GM12874 (cell line): ENCODE data around the gene PRPF8.

Experiments used
- TF ChIP-seq, protein P1 (sequence below): IDR thresholded peaks from 2 replicates; pipeline ENCODE4 v1.5.1; 2011; ENCODE audit warnings: low read depth, mild to moderate bottlenecking, control low read depth, low read length, moderate library complexity; ENCODE audit not compliant: insufficient read depth

The PRPF8 gene

GRCh38 chr17:1627182-1627981 is 57.3 kb downstream of the PRPF8 start:
- TF ChIP-seq, protein P1, sequence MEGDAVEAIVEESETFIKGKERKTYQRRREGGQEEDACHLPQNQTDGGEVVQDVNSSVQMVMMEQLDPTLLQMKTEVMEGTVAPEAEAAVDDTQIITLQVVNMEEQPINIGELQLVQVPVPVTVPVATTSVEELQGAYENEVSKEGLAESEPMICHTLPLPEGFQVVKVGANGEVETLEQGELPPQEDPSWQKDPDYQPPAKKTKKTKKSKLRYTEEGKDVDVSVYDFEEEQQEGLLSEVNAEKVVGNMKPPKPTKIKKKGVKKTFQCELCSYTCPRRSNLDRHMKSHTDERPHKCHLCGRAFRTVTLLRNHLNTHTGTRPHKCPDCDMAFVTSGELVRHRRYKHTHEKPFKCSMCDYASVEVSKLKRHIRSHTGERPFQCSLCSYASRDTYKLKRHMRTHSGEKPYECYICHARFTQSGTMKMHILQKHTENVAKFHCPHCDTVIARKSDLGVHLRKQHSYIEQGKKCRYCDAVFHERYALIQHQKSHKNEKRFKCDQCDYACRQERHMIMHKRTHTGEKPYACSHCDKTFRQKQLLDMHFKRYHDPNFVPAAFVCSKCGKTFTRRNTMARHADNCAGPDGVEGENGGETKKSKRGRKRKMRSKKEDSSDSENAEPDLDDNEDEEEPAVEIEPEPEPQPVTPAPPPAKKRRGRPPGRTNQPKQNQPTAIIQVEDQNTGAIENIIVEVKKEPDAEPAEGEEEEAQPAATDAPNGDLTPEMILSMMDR: no peak

- TF ChIP-seq, protein P1: no peak
Observed at GRCh38 chr17:1626333-1626732, 58.3 kb downstream of the PRPF8 start.

DNA sequence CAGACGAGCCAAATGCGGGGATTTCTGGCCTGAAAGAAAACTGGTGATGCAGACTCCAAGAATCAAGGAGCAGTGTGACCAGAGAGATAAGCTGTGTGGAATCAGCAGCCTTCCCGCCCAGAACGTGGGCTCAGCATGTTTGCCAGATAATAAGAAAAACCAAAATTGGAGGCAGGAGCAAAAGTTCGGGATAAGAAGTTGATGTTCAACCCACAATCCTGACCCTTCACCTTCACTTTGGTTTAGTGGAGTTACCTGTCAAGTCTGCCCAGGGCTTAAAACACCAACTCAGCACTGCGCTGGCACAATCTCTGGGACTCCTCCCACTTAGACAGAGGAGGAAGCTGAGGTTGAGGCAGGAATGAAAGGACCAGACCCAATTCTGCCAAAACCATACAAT is 59.1 kb downstream of the PRPF8 start:
- TF ChIP-seq, protein P1: no peak

DNA sequence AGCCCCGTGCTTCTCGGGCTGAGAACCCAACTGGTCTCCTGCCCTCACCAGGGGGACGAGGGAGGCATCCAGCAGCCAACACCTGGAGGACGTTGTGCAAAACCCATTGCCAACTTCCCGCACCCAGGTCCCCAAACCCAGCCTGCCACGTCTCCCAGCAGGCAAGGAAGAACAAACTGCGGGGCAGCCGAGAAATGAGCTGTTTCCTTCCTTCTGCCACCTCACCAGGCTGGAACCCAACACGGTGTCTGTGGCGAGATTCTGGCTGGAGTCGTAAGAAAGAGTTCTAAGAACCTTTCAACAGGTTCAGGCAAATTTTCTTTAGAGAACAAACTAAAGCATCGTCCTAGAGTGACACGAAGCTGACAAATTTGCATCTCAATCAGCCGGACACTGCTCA is 59.6 kb downstream of the PRPF8 start:
- TF ChIP-seq, protein P1: no peak

DNA sequence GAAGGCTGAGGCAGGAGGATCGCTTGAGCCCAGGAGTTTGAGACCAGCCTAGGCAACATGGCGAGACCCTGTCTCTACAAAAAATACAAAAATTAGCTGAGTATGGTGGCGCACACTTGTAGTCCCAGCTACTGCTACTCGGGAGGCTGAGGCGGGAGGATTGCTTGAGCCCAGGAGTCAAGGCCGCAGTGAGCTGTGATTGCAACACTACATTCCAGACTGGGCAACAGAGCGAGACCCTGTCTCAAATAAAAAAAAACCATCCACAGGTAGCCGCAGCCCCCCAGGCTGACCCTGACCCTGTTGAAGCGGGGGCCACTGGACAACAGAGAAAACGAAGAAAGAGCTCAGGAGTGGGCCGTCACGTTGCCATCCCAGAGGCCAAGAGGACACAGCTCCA is 60.0 kb downstream of the PRPF8 start:
- TF ChIP-seq, protein P1: no peak

DNA sequence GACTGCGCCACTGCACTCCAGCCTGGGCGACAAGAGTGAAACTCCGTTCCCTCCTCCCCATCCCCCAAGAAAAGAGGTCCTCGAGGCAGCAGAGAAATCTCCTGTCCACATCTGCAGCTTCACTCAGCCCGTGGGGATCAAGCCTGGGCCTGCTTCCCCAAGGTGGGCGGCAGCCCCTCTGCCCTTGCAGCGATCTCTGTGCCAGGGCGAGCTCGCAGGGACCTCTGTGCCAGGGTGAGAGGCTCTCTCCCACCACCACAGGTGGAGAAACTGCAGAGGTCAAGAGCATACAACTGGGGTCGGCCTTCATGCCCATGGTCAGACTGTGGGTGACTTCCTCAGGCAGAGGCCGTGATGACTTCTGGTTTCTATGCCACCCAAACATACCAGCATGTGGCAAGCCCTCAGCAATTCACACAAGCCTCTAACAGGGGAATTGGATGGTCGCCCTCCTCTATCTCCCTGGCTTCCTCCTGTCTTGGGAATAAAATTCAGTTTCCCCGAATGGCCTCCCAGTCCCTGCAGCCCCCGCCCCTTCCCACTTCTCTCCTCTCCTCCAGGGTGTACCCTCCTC is 61.5 kb downstream of the PRPF8 start:
- TF ChIP-seq, protein P1: no peak

- TF ChIP-seq, protein P1: no peak
Observed at GRCh38 chr17:1621273-1621954, 63.3 kb downstream of the PRPF8 start.
